T47D (cell line): Measurements from ENCODE around the gene FBXL12.

Experiments used
- DNase-seq, 2 experiments: peaks; one replicate each; pipeline versions ENCODE4 v3.0.0 to v3.0.0-alpha.2; 2011 to 2012; ENCODE audit warnings: low read depth in 1 of 2, low spot score in 1 of 2
- JUND ChIP-seq: IDR thresholded peaks from 2 replicates; pipeline ENCODE4 v1.6.1; 2012; ENCODE audit warnings: low read depth
- in situ Hi-C: cut with HindIII; loops from 2 replicates; pipeline ENCODE4 v1.10.0; 2016; ENCODE audit warnings: low sequenced_read_pairs, low pct_unique_long_range_greater_than_20kb

The FBXL12 gene

GRCh38 chr19:9782338-9782737, 36.5 kb downstream of the FBXL12 start:
- no peak for TF ChIP-seq JUND
- no peak for DNase-seq
- in situ Hi-C loops, result no loop called here

GRCh38 chr19:9768175-9769112, 50.4 kb downstream of the FBXL12 start, which contains the start of gene ZNF846:
ZNF846 (minus strand) TSS chr19:9768738; CDS start chr19:9764950, 3,788 bp downstream.
- no peak for TF ChIP-seq JUND
- in situ Hi-C loops, result no loop called here
- DNase-seq, result peak; percentile 84 to 96
